OCI-LY3 (cell line): Measurements from ENCODE around the gene REG3G.

Experiments used
- CTCF ChIP-seq: fragments of 200-600, 300-600 bp; sonication (generic); IDR thresholded peaks from 2 replicates; pipeline ENCODE4 v1.5.1; 2014; ENCODE audit warnings: antibody characterized with exemption, low read length, low read depth
- EZH2phosphoT487 ChIP-seq: fragments of 200-600 bp; shearing (Covaris generic); IDR thresholded peaks from 2 replicates; pipeline ENCODE4 v1.6.1; 2018; ENCODE audit warnings: antibody characterized with exemption, mixed run types, low read depth

GRCh38 chr2:79071078-79071477, 45.6 kb downstream of the REG3G start:
- TF ChIP-seq CTCF = no peak
- TF ChIP-seq EZH2phosphoT487 = no peak
